ENCODE results near the gene PIGS.
"Not testable (repeated sequence)": the region's sequence is repeated elsewhere in the genome, so short reads cannot be mapped to it uniquely, and the experiment has no call there.

The PIGS gene

GRCh38 chr17:28578246-28579195, 7.2 kb upstream of the PIGS start:
- no peak for DNase-seq (ENCODE audit: low spot score)

- no peak for DNase-seq (ENCODE audit: low spot score)
Observed at GRCh38 chr17:28577466-28577824, 6.1 kb upstream of the PIGS start.

DNA sequence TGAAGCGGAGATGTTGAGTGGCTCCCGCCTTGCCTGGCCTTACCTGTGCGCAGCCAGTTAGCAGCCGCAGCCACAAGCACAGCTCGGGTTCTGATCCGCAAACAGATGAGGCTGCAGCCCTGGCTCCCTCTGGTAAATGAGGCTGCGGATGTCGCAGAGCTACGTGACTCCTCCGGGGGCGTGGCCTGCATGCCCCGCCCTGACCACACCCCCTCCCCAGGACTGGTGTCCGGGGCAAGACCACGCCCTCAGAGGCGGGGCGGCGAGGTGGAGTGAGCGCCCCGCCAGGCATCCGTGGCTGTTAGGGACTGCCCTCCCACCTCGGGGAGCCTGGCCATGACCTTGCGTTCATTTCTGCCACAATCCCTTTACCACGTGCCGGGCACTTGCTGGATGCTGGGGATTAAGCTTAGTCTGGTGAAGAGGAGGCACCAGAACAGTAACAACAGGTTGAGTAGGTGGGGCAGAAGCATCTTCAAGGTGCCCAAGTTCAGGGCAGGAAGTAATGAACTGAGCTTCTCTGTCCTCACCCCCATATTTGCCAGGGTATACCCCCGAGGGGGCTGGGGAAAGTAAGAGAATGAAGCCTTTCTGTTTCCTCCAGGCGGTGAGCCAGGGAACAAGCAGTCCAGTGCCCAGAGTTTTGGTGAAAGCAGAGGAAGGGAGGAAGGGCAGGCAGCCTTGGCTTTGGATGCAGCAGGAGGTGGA, 5.6 kb upstream of the PIGS start, which contains the start of gene ALDOC:
ALDOC (minus strand) TSS at position 138 of the 708 bp plus-strand sequence. CDS start 1,363 bp downstream, outside the sequence.
- DNase-seq (ENCODE audit: low spot score), result peak; percentile 88

DNA sequence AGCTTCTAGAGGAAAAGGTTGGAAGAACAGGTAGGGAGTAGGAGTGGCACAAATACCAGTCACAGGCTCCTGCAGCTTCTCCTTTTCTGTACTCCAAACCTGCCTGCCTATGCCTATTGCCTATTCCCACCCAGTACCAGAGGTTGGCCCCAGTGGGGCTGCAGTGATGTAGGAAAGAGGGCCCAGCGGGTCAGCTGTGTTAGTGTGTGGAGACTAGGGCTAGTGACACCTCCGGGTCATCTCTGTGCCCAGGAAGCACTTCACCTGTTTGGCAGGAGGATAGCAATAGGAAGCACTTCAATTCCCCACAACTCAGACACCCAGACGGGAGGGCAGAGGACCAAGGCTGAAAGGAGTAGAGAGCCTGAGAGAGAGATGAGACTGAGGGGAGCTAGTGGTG, 4.7 kb upstream of the PIGS start:
- not testable (repeated sequence) for DNase-seq (ENCODE audit: low spot score)

DNA sequence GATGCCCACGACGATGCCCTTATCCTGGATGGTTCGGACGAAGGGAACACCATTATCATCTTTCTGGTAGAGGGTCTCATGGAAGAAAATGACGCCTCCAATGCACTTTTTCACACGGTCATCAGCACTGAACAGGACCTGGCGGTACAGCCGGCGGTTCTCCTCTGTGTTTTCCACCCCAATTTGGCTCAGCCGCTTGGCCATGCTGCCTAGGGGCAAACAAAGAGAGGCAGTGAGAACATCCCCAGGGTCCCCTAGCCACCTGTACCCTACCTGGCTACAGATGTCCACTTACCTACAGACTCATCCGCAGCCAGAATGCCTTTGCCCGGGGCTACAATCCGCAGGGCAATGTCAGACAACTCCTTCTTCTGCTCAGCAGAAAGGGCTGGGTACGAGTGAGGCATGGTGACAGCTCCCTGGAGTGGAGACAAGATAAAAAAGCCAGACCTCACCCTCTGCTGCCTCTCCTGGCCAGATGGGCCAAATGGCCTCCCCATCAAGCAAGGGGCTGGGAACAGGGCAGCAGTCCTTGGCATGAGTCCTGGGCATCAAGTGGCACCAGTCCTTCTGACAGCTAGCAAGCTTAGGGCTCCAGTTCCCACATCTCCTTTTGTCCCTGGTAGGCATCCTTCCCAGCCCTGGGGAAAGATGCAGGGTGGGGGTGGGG, 3.9 kb upstream of the PIGS start:
- no peak for DNase-seq (ENCODE audit: low spot score)

- no peak for DNase-seq (ENCODE audit: low spot score)
Observed at GRCh38 chr17:28574526-28574925, 3.2 kb upstream of the PIGS start.

- no peak for DNase-seq (ENCODE audit: low spot score)
Observed at GRCh38 chr17:28573966-28574480, 2.7 kb upstream of the PIGS start.

GRCh38 chr17:28573521-28573920, 2.2 kb upstream of the PIGS start:
- no peak for DNase-seq (ENCODE audit: low spot score)

GRCh38 chr17:28573040-28573380, 1.7 kb upstream of the PIGS start:
- no peak for DNase-seq (ENCODE audit: low spot score)

- DNase-seq (ENCODE audit: low spot score), result no peak
Observed at GRCh38 chr17:28572259-28573039, 1.1 kb upstream of the PIGS start.

- DNase-seq (ENCODE audit: low spot score), result no peak
Observed at GRCh38 chr17:28570716-28571360, 486 bp downstream of the PIGS start.

DNA sequence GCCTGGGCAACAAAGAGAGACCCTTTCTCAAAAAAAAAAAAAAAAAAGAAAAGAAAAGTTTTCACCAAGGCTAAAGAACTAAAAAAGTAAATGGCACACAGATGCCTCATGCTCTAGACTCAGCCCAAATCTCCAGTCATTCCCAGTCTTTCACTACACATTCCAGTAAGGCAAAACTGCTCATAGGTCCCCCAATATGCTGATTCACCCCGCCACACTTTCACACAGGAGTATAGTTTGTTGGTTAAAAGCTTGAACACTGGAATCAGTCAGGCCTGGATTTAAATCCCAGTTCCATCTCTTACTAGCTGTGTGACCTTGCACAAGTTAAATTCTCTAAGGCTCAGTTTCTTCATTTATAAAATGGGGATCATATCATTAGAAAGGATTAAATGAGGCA, 1.9 kb downstream of the PIGS start:
- DNase-seq (ENCODE audit: low spot score), result no peak

DNA sequence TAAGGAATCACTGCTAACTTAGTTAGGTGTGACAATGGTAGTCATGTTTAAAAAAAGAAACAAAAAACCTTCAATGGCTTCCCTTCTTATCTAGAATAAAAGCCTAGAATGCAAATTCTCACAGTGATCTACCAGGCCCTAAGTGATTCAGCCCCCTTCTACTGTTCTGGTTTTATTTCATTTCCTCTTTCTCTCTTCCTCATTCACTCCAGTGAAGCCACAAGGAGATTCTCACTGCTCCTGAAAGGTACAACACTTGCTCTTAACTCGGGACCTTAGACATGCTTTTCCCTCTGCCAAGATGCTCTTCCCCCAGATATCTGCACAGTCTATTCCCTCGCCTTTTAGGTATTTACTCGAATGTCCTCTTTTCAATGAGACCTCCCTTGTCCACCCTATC, 3.7 kb downstream of the PIGS start:
- no peak for DNase-seq (ENCODE audit: low spot score)

- DNase-seq (ENCODE audit: low spot score), result no peak
Observed at GRCh38 chr17:28563475-28563874, 7.8 kb downstream of the PIGS start.

GRCh38 chr17:28555022-28555421, 16.3 kb downstream of the PIGS start:
- DNase-seq (ENCODE audit: low spot score), result no peak

- DNase-seq (ENCODE audit: low spot score), result no peak
Observed at GRCh38 chr17:28554565-28554964, 16.8 kb downstream of the PIGS start.

GRCh38 chr17:28553000-28553505, 18.3 kb downstream of the PIGS start:
- DNase-seq (ENCODE audit: low spot score), result no peak

DNA sequence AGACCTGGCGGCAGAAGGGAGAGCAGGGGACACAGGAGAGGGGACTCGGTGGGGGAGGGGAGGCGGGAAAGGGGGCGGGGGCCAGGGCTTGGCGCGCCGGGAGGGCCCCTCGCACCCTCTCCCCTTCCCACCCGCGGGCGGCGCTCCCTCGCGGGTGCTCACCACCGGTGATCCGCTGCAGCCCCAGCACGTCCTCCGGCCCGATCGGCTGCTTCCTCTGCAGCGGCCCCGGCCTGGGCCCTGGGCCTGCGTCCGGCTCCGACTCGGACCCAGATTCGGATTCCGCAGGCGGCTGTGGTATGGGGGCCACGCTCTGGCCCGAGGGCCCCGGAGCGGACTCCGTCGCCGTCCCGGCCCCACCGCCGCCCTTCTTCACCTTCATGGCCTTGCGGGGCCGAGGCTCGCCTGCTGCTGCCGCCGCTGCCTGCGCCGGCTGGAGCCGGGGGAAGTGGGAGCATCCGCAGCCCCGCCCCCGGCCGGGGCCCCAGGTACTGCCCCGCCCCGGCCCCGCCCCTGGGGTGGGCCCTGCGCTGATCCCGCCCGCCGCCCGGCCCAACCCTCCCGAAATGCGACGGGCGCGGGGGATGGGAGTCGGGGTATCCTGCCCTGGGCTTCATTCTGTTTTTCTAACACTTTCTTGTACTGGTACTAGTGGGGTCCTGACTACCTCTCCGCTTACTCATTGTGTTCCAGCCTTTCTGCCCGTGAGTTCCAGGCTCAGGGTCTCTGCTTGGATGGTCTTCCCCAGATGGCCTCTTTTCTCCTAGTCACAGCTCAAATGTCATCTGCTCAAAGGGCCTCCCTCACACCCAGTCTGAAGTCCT, 18.9 kb downstream of the PIGS start, which contains the start of gene UNC119:
UNC119 (minus strand) TSS at position 449 of the 824 bp plus-strand sequence; CDS start at position 382, 67 bp downstream.
- peak; percentile 53 for DNase-seq (ENCODE audit: low spot score)

- DNase-seq (ENCODE audit: low spot score), result no peak
Observed at GRCh38 chr17:28551421-28552175, 19.7 kb downstream of the PIGS start.

Data from kidney capillary endothelial cell (primary cell).